Gastrocnemius medialis (tissue), 4 donors: ENCODE measurements around the gene MAP2K5. TPM values are rescaled to one million over a fixed set of nuclear protein-coding genes. Genes with fewer than 3 reads are reported as not detected.
A peak's percentile ranks its signal among the peaks of the same experiment; 100 is the strongest.

ENCODE experiments used
- ATAC-seq, 2 donors: fragments of 150-250 bp; one replicate each; pipeline ENCODE4 v1.9.1; 2016
- DNase-seq, 2 donors: peaks; one replicate each; pipeline ENCODE4 v3.0.0-alpha.2; 2019
- H3K27ac ChIP-seq, 4 donors: fragments of 200-600 bp; sonication (generic); 1 replicate in 1 of 4; 2 replicates in 3 of 4; pipeline ENCODE4 v1.5.1; 2016 to 2018; ENCODE audit warnings: mild to moderate bottlenecking in 2 of 4, moderate library complexity in 1 of 4
- H3K27me3 ChIP-seq, 3 donors: fragments of 200-600 bp; sonication (generic) in 2 of 3; 1 replicate in 1 of 3; 2 replicates in 2 of 3; pipeline versions ENCODE4 v1.5.1 to v1.6.0; 2016 to 2019; ENCODE audit warnings: mild to moderate bottlenecking in 1 of 3, moderate library complexity in 1 of 3
- H3K36me3 ChIP-seq, 2 donors: fragments of 200-600 bp; sonication (generic) in 1 of 2; one replicate each; pipeline ENCODE4 v1.5.1; 2017 to 2018
- H3K4me1 ChIP-seq, 2 donors: fragments of 200-600 bp; sonication (generic) in 1 of 2; one replicate each; pipeline ENCODE4 v1.5.1; 2016 to 2017; ENCODE audit warnings: mild to moderate bottlenecking in 2 of 2
- H3K4me3 ChIP-seq, 4 donors: fragments of 200-600 bp; sonication (generic) in 3 of 4; 1 replicate in 1 of 4; 2 replicates in 3 of 4; pipeline ENCODE4 v1.5.1; 2016 to 2019; ENCODE audit warnings: mild to moderate bottlenecking in 2 of 4
- H3K9me3 ChIP-seq, 3 donors: fragments of 200-600 bp; sonication (generic) in 2 of 3; 1 replicate in 1 of 3; 2 replicates in 2 of 3; pipeline ENCODE4 v1.5.1; 2016 to 2019
- POLR2A ChIP-seq, 2 donors: fragments of 450-650 bp; IDR thresholded peaks; one replicate each; pipeline ENCODE4 v1.6.1; 2017; ENCODE audit warnings: antibody characterized with exemption in 2 of 2, mild to moderate bottlenecking in 2 of 2, moderate library complexity in 2 of 2
- in situ Hi-C, 4 donors: fragments of 200-750 bp; cut with MboI; loops; one replicate each; pipeline versions ENCODE4 v1.15.0 to v1.8.0; 2017; ENCODE audit warnings: low sequenced_read_pairs in 4 of 4
- intact Hi-C: fragments of 100-400 bp; cut with DNase I; formaldehyde crosslinking; loops from one replicate; pipeline ENCODE4 v1.15.1; 2023; ENCODE audit warnings: low total_unique reads
- total RNA-seq, 4 donors: library from RNA; depleted of rRNA; stranded (reverse); fragments of >200 nt; gene quantifications; one replicate each; pipeline versions ENCODE4 v1.1.0 to v1.2.3, GENCODE V29; 2016
- TF ChIP-seq, protein P1 (sequence below), 5 experiments: fragments of 450-650 bp in 3 of 5; fragments of 200-600 bp in 2 of 5; sonication (generic) in 2 of 5; IDR thresholded peaks in 4 of 5; conservative IDR thresholded peaks in 1 of 5; 1 replicate in 4 of 5; 2 replicates in 1 of 5; pipeline ENCODE4 v1.5.1; 2016 to 2019; ENCODE audit warnings: antibody characterized with exemption in 5 of 5, mild to moderate bottlenecking in 3 of 5, moderate library complexity in 3 of 5

The MAP2K5 gene
- total RNA-seq, 4 donors from 2014 or later = 5.9 to 6.8 (median 6.4) TPM

DNA sequence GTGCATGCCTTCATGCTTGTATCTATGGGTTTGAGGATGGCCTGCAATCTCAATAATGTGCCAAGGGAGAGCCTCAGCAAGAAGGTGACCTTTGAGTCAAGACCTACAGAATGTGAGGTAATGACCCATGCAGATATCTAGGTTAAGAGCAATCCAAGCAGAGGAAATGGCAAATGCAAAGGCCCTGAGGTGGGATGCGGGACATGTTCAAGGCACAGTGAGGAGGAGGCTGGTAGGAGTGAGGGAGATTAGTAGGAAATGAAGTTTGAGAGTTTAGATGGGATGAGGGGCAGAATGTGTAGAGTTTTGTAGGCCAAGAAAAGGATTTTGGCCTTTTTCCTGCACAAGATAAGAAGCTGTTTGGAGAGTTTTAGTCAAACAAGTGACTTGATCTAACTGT, 4.7 kb upstream of the MAP2K5 start:
- no peak for TF ChIP-seq POLR2A (IDR thresholded peaks at IDR 0.05)
- TF ChIP-seq, protein P1, sequence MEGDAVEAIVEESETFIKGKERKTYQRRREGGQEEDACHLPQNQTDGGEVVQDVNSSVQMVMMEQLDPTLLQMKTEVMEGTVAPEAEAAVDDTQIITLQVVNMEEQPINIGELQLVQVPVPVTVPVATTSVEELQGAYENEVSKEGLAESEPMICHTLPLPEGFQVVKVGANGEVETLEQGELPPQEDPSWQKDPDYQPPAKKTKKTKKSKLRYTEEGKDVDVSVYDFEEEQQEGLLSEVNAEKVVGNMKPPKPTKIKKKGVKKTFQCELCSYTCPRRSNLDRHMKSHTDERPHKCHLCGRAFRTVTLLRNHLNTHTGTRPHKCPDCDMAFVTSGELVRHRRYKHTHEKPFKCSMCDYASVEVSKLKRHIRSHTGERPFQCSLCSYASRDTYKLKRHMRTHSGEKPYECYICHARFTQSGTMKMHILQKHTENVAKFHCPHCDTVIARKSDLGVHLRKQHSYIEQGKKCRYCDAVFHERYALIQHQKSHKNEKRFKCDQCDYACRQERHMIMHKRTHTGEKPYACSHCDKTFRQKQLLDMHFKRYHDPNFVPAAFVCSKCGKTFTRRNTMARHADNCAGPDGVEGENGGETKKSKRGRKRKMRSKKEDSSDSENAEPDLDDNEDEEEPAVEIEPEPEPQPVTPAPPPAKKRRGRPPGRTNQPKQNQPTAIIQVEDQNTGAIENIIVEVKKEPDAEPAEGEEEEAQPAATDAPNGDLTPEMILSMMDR (IDR thresholded peaks at IDR 0.05 in 4 of 5, conservative IDR thresholded peaks at IDR 0.05 in 1 of 5) = no peak
- ATAC-seq (no peak), DNase-seq (no peak)
- H3K9me3 ChIP-seq = no peaks in the 10 kb centered on the region
- no peaks in the 10 kb centered on the region for H3K27me3 ChIP-seq
- H3K36me3 ChIP-seq = no peaks in the 10 kb centered on the region
- intact Hi-C loops (no loop called here), in situ Hi-C loops (loop anchor here in 1 of 4 donors (25.0 kb wide), 1 partner anchor 300 kb away; the partner anchor contains the start of genes RNU6-1 and SKOR1)
- no peak overlapping the region for H3K27ac ChIP-seq
- no peak overlapping the region for H3K4me3 ChIP-seq
- H3K4me1 ChIP-seq = peaks cover 0 to 6% of the 10 kb centered on the region in 2 donors

DNA sequence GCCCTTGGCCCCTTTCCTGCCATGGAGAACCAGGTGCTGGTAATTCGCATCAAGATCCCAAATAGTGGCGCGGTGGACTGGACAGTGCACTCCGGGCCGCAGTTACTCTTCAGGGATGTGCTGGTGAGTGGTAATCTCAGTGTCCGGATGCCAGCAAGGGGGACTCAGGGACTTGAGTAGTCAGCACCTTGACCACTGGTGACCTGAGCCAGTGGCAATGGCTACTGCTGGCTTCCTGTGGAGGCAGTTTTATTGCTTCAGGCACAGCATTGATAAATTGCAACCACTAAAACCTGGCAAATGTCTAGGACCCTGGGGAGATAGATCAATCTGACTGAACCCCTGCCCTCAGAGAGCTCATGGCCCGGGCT, 830 bp downstream of the MAP2K5 start:
- in situ Hi-C loops = loop anchor here in 1 of 4 donors (25.0 kb wide), 1 partner anchor 294 kb away; the partner anchor contains the start of genes RNU6-1 and SKOR1
- Histone ChIP-seq H3K27ac (peak overlapping the region; percentile 86 to 93 (median 88)), H3K4me1 (peaks cover 16 to 21% of the 10 kb centered on the region in 2 donors), H3K27me3 (no peaks in the 10 kb centered on the region), H3K9me3 (no peaks in the 10 kb centered on the region), H3K36me3 (peaks cover 0 to 8% of the 10 kb centered on the region in 2 donors), H3K4me3 (peak overlapping the region; percentile 66 to 90 (median 78))
- intact Hi-C loops = loop anchor here (2.0 to 10.0 kb wide), 3 partner anchors 23 to 294 kb away; partner anchors contain the start of genes AAGAB, C15orf61 and IQCH
- TF ChIP-seq POLR2A (IDR thresholded peaks at IDR 0.05) = no peak
- TF ChIP-seq, protein P1 (IDR thresholded peaks at IDR 0.05 in 4 of 5, conservative IDR thresholded peaks at IDR 0.05 in 1 of 5) = no peak
- DNase-seq (peak in 1 of 2 donors; percentile 46), ATAC-seq (peak; percentile 42 to 53)

DNA sequence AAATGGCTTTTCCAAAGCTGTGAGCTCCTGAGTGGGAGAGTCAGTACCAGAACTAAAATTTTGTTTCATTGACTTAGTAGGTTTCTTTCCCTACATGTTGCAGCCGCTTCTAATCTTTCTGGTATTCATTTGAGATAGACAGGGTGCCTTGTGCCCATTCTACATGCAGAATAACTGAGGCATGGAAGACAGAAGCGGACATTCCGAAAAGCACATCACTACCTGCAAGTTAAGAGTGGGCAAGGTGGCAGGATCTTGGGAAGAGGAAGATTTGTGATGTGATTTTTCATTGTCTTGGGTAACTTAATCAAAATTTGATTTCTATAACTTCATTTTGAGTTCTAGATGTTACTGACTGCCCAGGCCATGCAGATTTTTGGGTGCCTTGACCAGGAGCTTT, 2.0 kb downstream of the MAP2K5 start:
- no peak for DNase-seq
- in situ Hi-C loops = loop anchor here in 1 of 4 donors (25.0 kb wide), 1 partner anchor 293 kb away; the partner anchor contains the start of genes RNU6-1 and SKOR1
- no peak overlapping the region for H3K27ac ChIP-seq
- peaks cover 28% of the 10 kb centered on the region in 2 donors for H3K4me1 ChIP-seq
- TF ChIP-seq, protein P1 (IDR thresholded peaks at IDR 0.05 in 4 of 5, conservative IDR thresholded peaks at IDR 0.05 in 1 of 5) = no peak
- no peak for TF ChIP-seq POLR2A (IDR thresholded peaks at IDR 0.05)
- intact Hi-C loops = loop anchor here (5.0 to 10.0 kb wide), 2 partner anchors 290 to 293 kb away; partner anchors contain the start of genes AAGAB and IQCH
- H3K36me3 ChIP-seq = peaks cover 0 to 8% of the 10 kb centered on the region in 2 donors
- ATAC-seq = no peak
- no peaks in the 10 kb centered on the region for H3K9me3 ChIP-seq
- H3K27me3 ChIP-seq = no peaks in the 10 kb centered on the region
- H3K4me3 ChIP-seq = no peak overlapping the region

DNA sequence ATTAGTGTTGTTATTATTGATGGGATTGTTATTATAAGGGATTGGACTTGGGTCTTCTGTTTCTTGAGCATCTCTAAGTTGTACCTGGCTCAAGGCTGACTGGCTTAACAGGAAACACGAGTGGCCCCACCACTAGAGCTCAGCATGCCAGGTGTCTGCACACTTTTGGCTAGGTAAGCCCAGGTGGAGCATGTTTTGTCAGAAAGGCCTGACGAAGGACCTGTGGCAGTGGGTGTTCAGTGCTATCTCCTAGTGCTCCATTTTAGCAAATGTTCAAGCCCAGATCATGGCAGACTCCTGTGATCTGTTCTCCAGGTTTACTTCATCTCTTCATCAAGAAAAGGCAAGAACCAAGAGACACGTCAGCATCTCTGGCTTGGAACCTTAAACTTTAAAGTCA, 3.4 kb downstream of the MAP2K5 start:
- no peak for ATAC-seq

More for the DNA sequence above, 3.4 kb downstream of the MAP2K5 start:
- Histone ChIP-seq H3K4me3 (no peak overlapping the region), H3K4me1 (peaks cover 28 to 35% of the 10 kb centered on the region in 2 donors), H3K9me3 (no peaks in the 10 kb centered on the region), H3K27ac (no peak overlapping the region), H3K36me3 (peaks cover 0 to 8% of the 10 kb centered on the region in 2 donors), H3K27me3 (no peaks in the 10 kb centered on the region)
- DNase-seq = no peak
- TF ChIP-seq, protein P1 (IDR thresholded peaks at IDR 0.05 in 4 of 5, conservative IDR thresholded peaks at IDR 0.05 in 1 of 5) = no peak
- no peak for TF ChIP-seq POLR2A (IDR thresholded peaks at IDR 0.05)
- in situ Hi-C loops = loop anchor here in 1 of 4 donors (25.0 kb wide), 1 partner anchor 291 kb away; the partner anchor contains the start of genes RNU6-1 and SKOR1
- intact Hi-C loops = loop anchor here (10.0 kb wide), 1 partner anchor 291 kb away; the partner anchor contains the start of genes AAGAB and IQCH
